Activated naive CD8-positive, alpha-beta T cell treated with anti-CD3 and anti-CD28 coated beads for 36 hours (primary cell): ENCODE measurements around the gene ANKRD13A. TPM values are rescaled to one million over a fixed set of nuclear protein-coding genes. Genes with fewer than 3 reads are reported as not detected.
"Not testable (repeated sequence)": the region's sequence is repeated elsewhere in the genome, so short reads cannot be mapped to it uniquely, and the experiment has no call there.

Experiments used
- DNase-seq: peaks from one replicate; pipeline ENCODE4 v3.0.0; 2021
- H3K27ac Mint-ChIP-seq: one replicate; pipeline ENCODE4 v1.8.0; 2022; ENCODE audit warnings: mild to moderate bottlenecking, moderate library complexity, mixed read lengths
- H3K27me3 Mint-ChIP-seq: one replicate; pipeline ENCODE4 v1.8.0; 2022; ENCODE audit warnings: mild to moderate bottlenecking, mixed read lengths
- H3K36me3 Mint-ChIP-seq: one replicate; pipeline ENCODE4 v1.8.0; 2021; ENCODE audit warnings: mild to moderate bottlenecking, mixed read lengths
- H3K4me1 Mint-ChIP-seq: one replicate; pipeline ENCODE4 v1.8.0; 2021; ENCODE audit warnings: mixed read lengths
- H3K4me3 Mint-ChIP-seq: one replicate; pipeline ENCODE4 v1.8.0; 2022; ENCODE audit warnings: mild to moderate bottlenecking, moderate library complexity, mixed read lengths
- H3K9me3 Mint-ChIP-seq: one replicate; pipeline ENCODE4 v1.8.0; 2022; ENCODE audit warnings: mixed read lengths
- total RNA-seq, 2 experiments: library from RNA; stranded (reverse); gene quantifications; one replicate each; pipeline ENCODE4 v1.2.3, GENCODE V29; 2021

The ANKRD13A gene
- total RNA-seq, 2 experiments from 2014 or later: 36.8 to 43.6 TPM

DNA sequence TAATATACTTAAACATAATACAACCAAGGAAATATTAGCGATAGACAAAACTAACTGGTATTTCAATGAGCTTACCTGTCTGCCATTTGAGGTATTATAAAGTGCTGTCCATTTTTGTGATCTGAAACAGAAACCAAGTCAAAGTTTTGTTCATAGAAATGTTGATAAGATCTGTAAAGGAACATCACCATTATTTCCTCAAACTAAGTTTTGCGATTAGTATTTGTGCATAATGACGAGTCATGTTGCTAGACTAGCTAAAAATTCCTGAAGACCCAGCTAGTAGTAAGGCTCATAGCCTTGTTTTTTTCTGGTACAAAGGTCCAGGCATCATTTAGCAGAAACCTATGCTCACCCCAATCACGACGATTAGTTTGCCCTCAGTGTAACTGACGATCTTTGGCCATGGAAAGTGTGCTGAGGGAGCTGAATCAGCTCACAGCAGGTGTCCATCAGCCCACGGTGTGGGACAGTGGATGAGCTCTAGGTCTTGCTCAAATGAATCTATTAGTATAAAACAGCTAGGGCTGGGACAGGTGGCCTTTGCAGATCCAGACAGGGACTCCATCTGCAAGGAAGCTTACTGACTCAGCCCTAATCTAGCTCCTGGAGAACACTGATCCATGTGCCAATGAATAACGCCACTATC lies 31.7 kb upstream of the ANKRD13A start:
- Mint-ChIP-seq H3K36me3 (peaks cover 15% of the 10 kb centered on the region), H3K4me1 (peaks cover 11% of the 10 kb centered on the region), H3K4me3 (no peak overlapping the region), H3K27me3 (no peaks in the 10 kb centered on the region), H3K9me3 (no peaks in the 10 kb centered on the region), H3K27ac (peak overlapping the region; percentile 82)
- no peak for DNase-seq

DNA sequence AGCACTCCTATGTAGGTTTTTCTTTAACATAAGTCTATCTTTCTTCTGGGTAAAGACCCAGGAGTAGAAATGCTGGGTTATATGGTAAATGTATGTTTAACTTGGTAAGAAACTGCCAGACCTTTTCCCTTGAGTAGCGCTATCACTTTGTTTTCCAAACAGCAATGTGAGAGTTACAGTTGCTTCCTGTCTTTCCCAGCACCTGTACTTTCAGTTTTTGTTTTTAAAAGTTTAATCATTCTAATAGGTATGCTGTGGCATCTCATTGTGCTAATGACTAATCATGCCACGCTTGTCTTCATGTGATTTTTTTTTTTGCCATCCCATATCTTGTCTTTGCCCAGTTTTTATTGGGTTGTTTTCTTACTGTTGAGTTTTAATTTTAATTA lies 31.2 kb upstream of the ANKRD13A start:
- Mint-ChIP-seq H3K27me3 (no peaks in the 10 kb centered on the region), H3K36me3 (peaks cover 18% of the 10 kb centered on the region), H3K4me1 (peaks cover 11% of the 10 kb centered on the region), H3K27ac (peak overlapping the region; percentile 82), H3K9me3 (no peaks in the 10 kb centered on the region), H3K4me3 (no peak overlapping the region)
- no peak for DNase-seq

GRCh38 chr12:109968801-109969200 lies 30.4 kb upstream of the ANKRD13A start:
- Mint-ChIP-seq H3K36me3 (peaks cover 26% of the 10 kb centered on the region), H3K27me3 (no peaks in the 10 kb centered on the region), H3K4me1 (peaks cover 18% of the 10 kb centered on the region), H3K9me3 (peaks cover 2% of the 10 kb centered on the region), H3K4me3 (no peak overlapping the region), H3K27ac (no peak overlapping the region)
- no peak for DNase-seq

DNA sequence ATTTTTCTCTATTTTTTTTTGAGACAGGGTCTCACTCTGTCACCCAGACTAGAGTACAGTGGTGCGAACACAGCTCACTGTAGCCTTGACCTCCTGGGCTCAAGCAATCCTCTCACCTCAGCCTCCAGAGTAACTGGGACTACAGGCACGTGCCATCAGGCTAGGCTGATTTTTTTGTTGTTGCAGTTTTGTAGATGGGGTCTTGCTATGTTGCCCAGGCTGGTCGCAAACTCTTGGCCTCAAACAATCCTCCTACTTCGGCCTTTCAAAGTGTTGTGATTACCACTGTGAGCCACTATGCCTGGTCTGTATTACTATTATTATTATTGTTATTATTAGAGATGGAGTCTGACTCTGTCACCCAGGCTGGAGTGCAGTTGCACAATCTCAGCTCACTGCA lies 26.4 kb upstream of the ANKRD13A start:
- H3K36me3 Mint-ChIP-seq: peaks cover 60% of the 10 kb centered on the region
- DNase-seq: no peak
- peaks cover 6% of the 10 kb centered on the region for H3K9me3 Mint-ChIP-seq
- no peaks in the 10 kb centered on the region for H3K27me3 Mint-ChIP-seq
- H3K4me3 Mint-ChIP-seq: no peak overlapping the region
- H3K4me1 Mint-ChIP-seq: peaks cover 16% of the 10 kb centered on the region
- peak overlapping the region; percentile 74 for H3K27ac Mint-ChIP-seq

GRCh38 chr12:109981311-109981710 lies 17.9 kb upstream of the ANKRD13A start:
- H3K36me3 Mint-ChIP-seq: peaks cover 78% of the 10 kb centered on the region
- no peaks in the 10 kb centered on the region for H3K27me3 Mint-ChIP-seq
- H3K27ac Mint-ChIP-seq: peak overlapping the region; percentile 91
- peaks cover 10% of the 10 kb centered on the region for H3K9me3 Mint-ChIP-seq
- DNase-seq: peak; percentile 66
- H3K4me3 Mint-ChIP-seq: peak overlapping the region; percentile 16
- H3K4me1 Mint-ChIP-seq: peaks cover 55% of the 10 kb centered on the region

DNA sequence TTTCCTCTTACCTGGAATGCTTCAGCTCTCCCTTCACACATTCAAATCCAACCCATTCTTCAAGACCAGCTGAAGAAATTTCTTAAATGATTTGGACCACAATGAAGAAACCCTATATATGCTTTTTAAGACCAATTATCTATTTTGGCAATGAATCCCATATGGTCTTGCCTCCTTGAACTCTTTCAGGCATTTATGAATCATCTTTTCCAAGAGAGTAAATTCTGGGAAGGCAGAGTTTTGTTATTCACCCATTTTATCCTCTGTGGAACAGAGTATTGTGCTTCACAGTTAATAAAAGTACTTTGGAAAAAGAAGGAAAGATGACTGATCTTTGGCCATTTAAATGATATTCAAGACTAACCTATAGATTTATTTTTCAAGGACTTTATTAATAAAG lies 17.0 kb upstream of the ANKRD13A start:
- H3K4me1 Mint-ChIP-seq: peaks cover 55% of the 10 kb centered on the region

DNA sequence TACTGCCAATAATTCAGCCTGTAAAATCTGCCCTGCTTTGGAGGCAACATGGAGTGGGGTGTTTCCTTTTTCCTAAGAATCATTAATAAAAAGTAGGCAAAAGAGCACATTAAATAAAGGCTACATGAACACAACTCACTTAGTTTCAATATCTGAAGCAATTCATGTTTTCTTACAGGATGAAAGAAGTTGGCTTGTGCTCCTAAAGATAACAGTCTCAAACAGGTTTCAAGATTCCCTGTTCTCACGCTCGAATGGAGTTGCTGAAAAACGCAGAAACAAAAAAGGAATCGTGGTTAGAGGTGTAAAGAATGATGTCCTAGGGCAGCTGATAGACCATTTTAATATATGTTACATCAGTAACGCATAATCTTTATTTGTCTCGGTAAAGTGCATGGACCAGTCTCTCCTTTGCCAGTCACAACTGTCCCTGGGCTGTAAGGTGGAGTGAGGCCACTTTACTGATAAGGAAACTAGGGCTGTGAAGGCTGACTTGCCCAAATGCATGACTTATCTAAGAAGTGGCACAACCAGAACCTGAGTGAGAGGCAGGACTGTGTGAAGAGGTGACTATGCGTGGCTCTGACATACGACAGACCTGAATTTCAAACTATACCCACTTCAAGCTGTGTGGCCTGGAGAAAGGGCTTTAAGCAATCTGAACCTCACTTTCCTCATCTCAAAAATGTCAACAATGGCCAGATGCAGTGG lies 15.6 kb upstream of the ANKRD13A start:
- peak overlapping the region; percentile 38 for H3K27ac Mint-ChIP-seq
- H3K4me1 Mint-ChIP-seq: peaks cover 56% of the 10 kb centered on the region
- no peak overlapping the region for H3K4me3 Mint-ChIP-seq
- peaks cover 75% of the 10 kb centered on the region for H3K36me3 Mint-ChIP-seq
- H3K9me3 Mint-ChIP-seq: peaks cover 4% of the 10 kb centered on the region
- H3K27me3 Mint-ChIP-seq: no peaks in the 10 kb centered on the region
- no peak for DNase-seq

More for the DNA sequence above, 17.0 kb upstream of the ANKRD13A start:
- peaks cover 10% of the 10 kb centered on the region for H3K9me3 Mint-ChIP-seq
- no peaks in the 10 kb centered on the region for H3K27me3 Mint-ChIP-seq
- DNase-seq: no peak
- H3K27ac Mint-ChIP-seq: peak overlapping the region; percentile 91
- peak overlapping the region; percentile 35 for H3K4me3 Mint-ChIP-seq
- H3K36me3 Mint-ChIP-seq: peaks cover 75% of the 10 kb centered on the region

- not testable (repeated sequence) for DNase-seq, H3K27ac Mint-ChIP-seq, H3K4me3 Mint-ChIP-seq, H3K9me3 Mint-ChIP-seq, H3K27me3 Mint-ChIP-seq
- H3K36me3 Mint-ChIP-seq: peaks cover 67% of the 10 kb centered on the region
- H3K4me1 Mint-ChIP-seq: peaks cover 52% of the 10 kb centered on the region
These were observed 13.0 kb upstream of the ANKRD13A start for GRCh38 chr12:109986236-109986635.

- Mint-ChIP-seq H3K4me1 (peaks cover 52% of the 10 kb centered on the region), H3K27ac (peak overlapping the region; percentile 85), H3K36me3 (peaks cover 65% of the 10 kb centered on the region), H3K4me3 (no peak overlapping the region), H3K27me3 (no peaks in the 10 kb centered on the region), H3K9me3 (no peaks in the 10 kb centered on the region)
- no peak for DNase-seq
These were observed 11.6 kb upstream of the ANKRD13A start for GRCh38 chr12:109987615-109988014.

DNA sequence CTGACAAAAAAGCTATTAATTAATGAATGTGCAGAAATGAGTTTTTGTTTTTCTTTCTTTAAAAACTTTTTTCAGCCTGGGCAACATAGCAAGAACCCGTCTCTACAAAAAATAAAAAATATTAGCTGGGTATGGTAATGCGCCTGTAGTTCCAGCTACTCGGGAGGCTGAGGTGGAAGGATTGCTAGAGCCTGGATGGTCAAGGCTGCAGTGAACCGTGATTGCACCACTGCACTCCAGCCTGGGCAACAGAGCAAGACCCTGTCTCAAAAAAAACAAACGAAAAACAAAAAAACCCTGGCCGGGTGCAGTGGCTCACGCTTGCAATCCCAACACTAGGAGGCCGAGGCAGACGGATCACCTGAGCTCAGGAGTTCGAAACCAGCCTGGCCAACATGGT lies 11.0 kb upstream of the ANKRD13A start:
- H3K4me1 Mint-ChIP-seq: peaks cover 56% of the 10 kb centered on the region
- DNase-seq: no peak
- no peaks in the 10 kb centered on the region for H3K9me3 Mint-ChIP-seq
- no peak overlapping the region for H3K4me3 Mint-ChIP-seq
- peaks cover 65% of the 10 kb centered on the region for H3K36me3 Mint-ChIP-seq
- peak overlapping the region; percentile 85 for H3K27ac Mint-ChIP-seq
- H3K27me3 Mint-ChIP-seq: no peaks in the 10 kb centered on the region

- Mint-ChIP-seq H3K27me3 (no peaks in the 10 kb centered on the region), H3K36me3 (peaks cover 59% of the 10 kb centered on the region), H3K4me1 (peaks cover 54% of the 10 kb centered on the region), H3K9me3 (no peaks in the 10 kb centered on the region), H3K4me3 (no peak overlapping the region), H3K27ac (peak overlapping the region; percentile 11)
- DNase-seq: no peak
These were observed 10.3 kb upstream of the ANKRD13A start for GRCh38 chr12:109988903-109989302.

DNA sequence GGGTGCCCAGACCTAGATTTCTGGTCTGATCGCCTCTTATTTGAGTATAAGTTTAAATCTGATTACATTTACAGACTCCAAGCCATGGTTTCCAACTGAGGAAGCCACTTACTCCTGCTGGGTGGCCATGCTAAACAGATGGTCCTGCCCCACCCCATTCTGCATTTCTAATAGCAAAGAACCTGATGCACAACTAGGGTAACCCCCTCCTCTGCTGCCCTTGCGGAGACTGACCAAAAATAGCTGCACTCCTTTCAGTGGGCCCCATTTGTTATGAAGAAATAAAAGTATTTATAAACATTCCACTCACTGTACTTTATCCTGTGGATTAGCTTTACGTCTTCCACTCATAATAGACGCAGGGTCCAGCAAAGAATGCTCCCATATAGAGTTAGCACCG lies 9.8 kb upstream of the ANKRD13A start:
- Mint-ChIP-seq H3K27ac (peak overlapping the region; percentile 8), H3K4me1 (peaks cover 58% of the 10 kb centered on the region), H3K36me3 (peaks cover 56% of the 10 kb centered on the region)

GRCh38 chr12:109991586-109991985 lies 7.6 kb upstream of the ANKRD13A start:
- H3K27me3 Mint-ChIP-seq: no peaks in the 10 kb centered on the region
- H3K36me3 Mint-ChIP-seq: peaks cover 41% of the 10 kb centered on the region
- peaks cover 58% of the 10 kb centered on the region for H3K4me1 Mint-ChIP-seq
- no peak for DNase-seq
- H3K27ac Mint-ChIP-seq: no peak overlapping the region
- H3K9me3 Mint-ChIP-seq: no peaks in the 10 kb centered on the region
- no peak overlapping the region for H3K4me3 Mint-ChIP-seq

More for the DNA sequence above, 9.8 kb upstream of the ANKRD13A start:
- Mint-ChIP-seq H3K9me3 (no peaks in the 10 kb centered on the region), H3K4me3 (no peak overlapping the region), H3K27me3 (no peaks in the 10 kb centered on the region)
- DNase-seq: no peak

GRCh38 chr12:109993091-109993490 lies 6.1 kb upstream of the ANKRD13A start:
- H3K27ac Mint-ChIP-seq: no peak overlapping the region
- no peak for DNase-seq

DNA sequence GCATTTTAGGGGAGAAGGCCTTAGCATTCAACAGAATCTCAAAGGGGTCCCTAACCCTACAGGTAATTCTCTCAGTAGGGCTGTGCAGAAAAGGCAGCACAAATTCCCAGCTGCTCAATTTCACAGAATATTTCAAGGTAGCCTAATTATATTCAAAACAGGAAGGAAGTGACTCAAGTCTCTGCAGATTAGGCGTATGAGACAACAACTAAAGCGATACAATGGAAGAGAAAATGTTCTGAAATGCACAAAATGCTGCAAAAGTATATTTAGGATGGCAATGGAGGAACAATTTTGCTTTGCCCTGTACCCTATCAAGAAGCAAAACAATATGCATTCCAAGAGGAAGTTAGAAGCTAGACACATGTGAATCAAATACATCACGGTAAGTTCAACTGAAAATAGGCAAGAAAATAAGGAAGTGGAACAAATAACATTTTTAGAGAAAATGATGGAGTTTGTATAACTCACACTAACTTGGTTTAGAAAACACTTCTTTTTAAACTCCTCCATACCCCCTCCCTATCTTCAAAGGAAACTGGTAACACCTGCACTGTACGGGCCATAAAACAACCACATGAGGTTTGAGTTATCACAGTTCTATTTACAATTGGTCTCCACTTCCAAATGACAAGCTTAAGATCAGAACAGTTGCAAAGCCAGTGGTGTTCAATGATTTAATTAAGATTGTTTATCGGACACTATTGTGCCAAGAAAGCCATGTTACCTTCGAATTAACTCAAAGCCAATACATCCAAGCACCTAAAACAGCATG lies 4.6 kb upstream of the ANKRD13A start:
- peaks cover 53% of the 10 kb centered on the region for H3K4me1 Mint-ChIP-seq
- H3K4me3 Mint-ChIP-seq: peak overlapping the region; percentile 95
- no peaks in the 10 kb centered on the region for H3K27me3 Mint-ChIP-seq
- peaks cover 21% of the 10 kb centered on the region for H3K36me3 Mint-ChIP-seq
- no peaks in the 10 kb centered on the region for H3K9me3 Mint-ChIP-seq
- peak overlapping the region; percentile 86 for H3K27ac Mint-ChIP-seq
- no peak for DNase-seq

More at GRCh38 chr12:109993091-109993490, 6.1 kb upstream of the ANKRD13A start:
- H3K27me3 Mint-ChIP-seq: no peaks in the 10 kb centered on the region
- H3K4me3 Mint-ChIP-seq: no peak overlapping the region
- H3K36me3 Mint-ChIP-seq: peaks cover 33% of the 10 kb centered on the region
- H3K4me1 Mint-ChIP-seq: peaks cover 54% of the 10 kb centered on the region
- H3K9me3 Mint-ChIP-seq: no peaks in the 10 kb centered on the region
